GM19351 (cell line): ENCODE measurements around the gene RAB43.
"Not testable (repeated sequence)": the region's sequence is repeated elsewhere in the genome, so short reads cannot be mapped to it uniquely, and the experiment has no call there.

Experiments
- ATAC-seq: cut with Tn5 transposase; IDR thresholded peaks from one replicate; pipeline ENCODE4 v1.9.1; 2021; ENCODE audit warnings: mild to moderate bottlenecking, moderate library complexity; ENCODE audit not compliant: unreplicated experiment

Gene RAB43

GRCh38 chr3:129122412-129123011, 908 bp upstream of the RAB43 start:
- ATAC-seq = no peak

- no peak for ATAC-seq
Observed at GRCh38 chr3:129121016-129121791, 400 bp downstream of the RAB43 start.

DNA sequence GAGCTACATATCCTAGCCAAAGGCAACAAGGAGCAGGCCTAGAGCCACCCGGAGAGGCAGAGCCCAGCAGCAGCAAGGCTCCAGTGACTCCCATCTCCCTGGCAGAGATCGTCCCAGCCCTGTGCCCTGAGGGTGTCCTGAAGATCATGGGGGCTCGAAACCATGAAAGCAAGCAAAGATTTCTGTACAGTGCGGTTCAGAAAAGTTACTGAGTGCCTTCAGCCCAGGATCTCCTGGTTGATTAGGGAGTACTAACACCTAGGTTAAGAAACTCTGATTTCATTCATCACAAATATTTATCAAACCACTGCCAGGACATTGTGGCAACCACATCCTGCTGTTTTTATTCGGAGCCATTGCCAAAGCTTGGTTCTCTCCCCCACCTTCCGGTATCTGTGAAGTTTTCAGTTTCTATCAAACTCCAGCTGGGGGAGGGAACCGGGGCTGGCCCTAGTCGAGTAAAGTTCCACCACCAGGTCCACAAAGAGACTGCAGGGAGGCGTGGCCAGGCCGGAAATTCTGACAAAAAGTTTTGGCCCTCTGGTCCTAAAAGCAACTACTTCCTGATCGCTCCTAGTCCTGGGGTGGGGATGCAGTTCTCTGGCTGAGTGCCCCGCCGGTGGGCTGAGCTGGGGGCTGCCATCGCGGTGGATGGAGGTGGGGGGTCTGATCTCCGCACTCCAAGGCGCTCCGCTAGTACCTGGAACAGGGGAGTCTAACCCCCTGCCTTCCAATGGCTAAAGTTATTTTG, 1.2 kb downstream of the RAB43 start:
- peak; percentile 72 for ATAC-seq

- no peak for ATAC-seq
Observed at GRCh38 chr3:129119365-129120100, 2.1 kb downstream of the RAB43 start.

DNA sequence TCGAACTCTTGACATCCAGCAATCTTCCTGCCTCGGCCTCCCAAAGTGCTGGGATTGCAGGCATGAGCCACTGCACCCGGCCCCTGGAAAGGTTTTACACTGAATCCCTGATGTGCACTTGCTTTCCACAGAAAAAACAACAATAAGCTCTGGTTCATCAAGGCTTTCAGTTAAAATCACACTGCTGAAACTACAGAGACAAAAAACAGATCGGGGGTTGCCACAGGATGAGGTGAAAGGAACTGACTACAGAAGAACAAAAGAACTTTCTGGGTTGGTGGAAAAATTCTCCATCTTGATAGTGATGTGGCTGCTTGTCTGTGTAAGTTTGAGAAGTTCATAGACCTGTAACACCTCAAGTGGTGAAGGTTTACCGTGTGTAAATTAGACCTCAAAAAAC, 2.9 kb downstream of the RAB43 start:
- ATAC-seq = no peak

DNA sequence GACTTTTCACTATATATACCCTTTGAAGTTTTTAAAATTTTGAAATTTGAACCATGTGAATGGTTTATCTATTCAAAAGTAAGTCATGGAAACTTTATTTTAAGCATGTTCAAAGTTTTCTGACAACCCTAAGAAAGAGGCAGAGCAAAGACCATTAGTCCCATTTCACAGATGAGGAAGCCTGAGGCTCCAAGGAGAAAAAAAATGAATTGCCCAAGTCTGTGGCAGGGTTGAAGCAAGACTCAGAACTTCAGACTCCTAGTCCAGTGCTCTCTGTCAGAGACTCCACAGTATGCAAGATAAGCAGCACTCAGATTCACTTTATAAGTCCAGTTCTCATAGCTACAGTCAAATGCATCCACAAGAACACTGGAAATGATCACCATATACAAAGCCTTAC, 4.5 kb downstream of the RAB43 start:
- ATAC-seq = no peak

- ATAC-seq = no peak
Observed at GRCh38 chr3:129116482-129116946, 5.1 kb downstream of the RAB43 start.

- no peak for ATAC-seq
Observed at GRCh38 chr3:129114455-129114854, 7.1 kb downstream of the RAB43 start.

GRCh38 chr3:129112308-129113052, 9.1 kb downstream of the RAB43 start:
- ATAC-seq = no peak

GRCh38 chr3:129111076-129111780, 10.4 kb downstream of the RAB43 start:
- ATAC-seq = not testable (repeated sequence)

DNA sequence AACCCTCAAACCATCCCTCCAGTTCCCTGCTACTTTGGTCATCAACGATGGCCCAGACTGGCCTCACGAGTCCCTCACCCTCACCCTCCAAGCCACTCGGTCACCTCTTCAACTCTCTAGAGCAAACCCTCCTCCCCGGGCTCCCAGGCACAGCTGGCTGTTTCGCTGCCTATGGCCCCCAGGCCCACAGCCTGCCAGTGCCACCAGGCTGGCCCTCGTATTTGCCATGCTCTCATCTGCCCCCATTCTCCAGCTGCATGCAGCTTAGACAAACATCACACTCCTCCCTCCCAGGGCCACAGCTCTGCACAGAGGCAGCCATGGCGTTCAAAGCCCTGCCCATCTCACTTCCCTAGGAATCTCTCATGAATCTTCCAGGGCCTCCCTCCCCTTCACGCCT, 13.8 kb downstream of the RAB43 start:
- no peak for ATAC-seq

- no peak for ATAC-seq
Observed at GRCh38 chr3:129106866-129107565, 14.6 kb downstream of the RAB43 start.

DNA sequence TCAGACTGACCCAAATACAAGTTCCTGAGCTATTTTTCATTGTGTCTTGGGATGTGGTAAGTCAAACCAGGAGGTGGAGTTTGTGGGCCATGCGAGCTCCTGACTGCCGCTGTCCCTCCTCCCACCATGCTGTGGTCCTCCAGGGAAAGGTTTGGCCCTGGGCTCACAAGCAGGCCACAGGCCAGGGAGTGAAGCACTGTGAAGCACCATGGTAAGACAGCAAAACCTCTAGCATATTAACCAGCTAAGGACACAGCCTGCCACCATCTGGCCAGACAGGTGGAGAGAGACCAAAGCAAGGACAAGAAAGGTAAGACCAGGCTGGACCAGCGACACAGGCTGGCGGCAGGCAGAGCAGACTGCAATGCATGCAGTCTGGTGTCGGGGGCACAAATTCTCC, 15.3 kb downstream of the RAB43 start:
- ATAC-seq = no peak

- ATAC-seq = no peak
Observed at GRCh38 chr3:129105862-129106261, 15.7 kb downstream of the RAB43 start.

GRCh38 chr3:129104498-129105079, 17.0 kb downstream of the RAB43 start:
- ATAC-seq = no peak

- no peak for ATAC-seq
Observed at GRCh38 chr3:129104051-129104450, 17.6 kb downstream of the RAB43 start.

GRCh38 chr3:129103296-129103695, 18.3 kb downstream of the RAB43 start:
- no peak for ATAC-seq

- ATAC-seq = no peak
Observed at GRCh38 chr3:129101370-129102138, 20.1 kb downstream of the RAB43 start.
